Thyroid gland (tissue), 4 donors: ENCODE measurements around the gene NELL2. TPM values are rescaled to one million over a fixed set of nuclear protein-coding genes. Genes with fewer than 3 reads are reported as not detected.
A peak's percentile ranks its signal among the peaks of the same experiment; 100 is the strongest.
"Not testable (repeated sequence)": the region's sequence is repeated elsewhere in the genome, so short reads cannot be mapped to it uniquely, and the experiment has no call there.

ENCODE experiments used
- DNase-seq, 2 donors: peaks; one replicate each; pipeline ENCODE4 v3.0.0-alpha.2; 2019
- H3K27ac ChIP-seq, 3 donors: fragments of 200-600 bp; sonication (generic); 1 replicate in 2 of 3; 2 replicates in 1 of 3; pipeline ENCODE4 v1.5.1; 2016 to 2019; ENCODE audit warnings: mild to moderate bottlenecking in 1 of 3, moderate library complexity in 1 of 3
- H3K27me3 ChIP-seq: fragments of 200-600 bp; sonication (generic); one replicate; pipeline ENCODE4 v1.5.1; 2019
- H3K36me3 ChIP-seq, 2 donors: fragments of 200-600 bp; sonication (generic); one replicate each; pipeline ENCODE4 v1.5.1; 2016 to 2019
- H3K4me1 ChIP-seq, 2 donors: fragments of 200-600 bp; sonication (generic); one replicate each; pipeline ENCODE4 v1.5.1; 2017 to 2019
- H3K4me3 ChIP-seq, 3 donors: fragments of 200-600 bp; sonication (generic); replicated peaks in 1 of 3; 1 replicate in 2 of 3; 2 replicates in 1 of 3; pipeline ENCODE4 v1.5.1; 2016; ENCODE audit warnings: mild to moderate bottlenecking in 1 of 3
- H3K9me3 ChIP-seq: fragments of 200-600 bp; sonication (generic); one replicate; pipeline ENCODE4 v1.5.1; 2017
- CTCF ChIP-seq, 6 experiments: fragments of 200-600 bp in 3 of 6; fragments of 450-650 bp in 3 of 6; sonication (generic) in 3 of 6; IDR thresholded peaks; one replicate each; pipeline ENCODE4 v1.5.1; 2016 to 2019; ENCODE audit warnings: antibody characterized with exemption in 6 of 6, mild to moderate bottlenecking in 2 of 6, inconsistent platforms in 1 of 6, moderate library complexity in 1 of 6
- POLR2A ChIP-seq, 2 donors: fragments of 450-650 bp; IDR thresholded peaks; one replicate each; pipeline ENCODE4 v1.6.1; 2017; ENCODE audit warnings: antibody characterized with exemption in 2 of 2, mild to moderate bottlenecking in 2 of 2, moderate library complexity in 1 of 2
- WGBS, 2 donors: methylation state at CpG; one replicate each; pipeline ENCODE4 v1.1.5; 2017; 5-methylcytosine and 5-hydroxymethylcytosine counted together
- intact Hi-C: fragments of 100-400 bp; cut with DNase I; formaldehyde crosslinking; loops from one replicate; pipeline ENCODE4 v1.15.1; 2023
- total RNA-seq, 4 donors: library from RNA; depleted of rRNA; stranded (reverse); fragments of >200 nt; gene quantifications; one replicate each; pipeline ENCODE4 v1.2.3, GENCODE V29; 2016

NELL2 gene
- total RNA-seq, 4 donors from 2014 or later, result 22.2 to 32.0 (median 26.5) TPM

- Histone ChIP-seq H3K27ac (no peak overlapping the region), H3K9me3 (no peaks in the 10 kb centered on the region), H3K27me3 (no peaks in the 10 kb centered on the region), H3K4me1 (no peaks in the 10 kb centered on the region), H3K36me3 (no peaks in the 10 kb centered on the region), H3K4me3 (no peak overlapping the region)
- intact Hi-C loops, result no loop called here
- DNase-seq, result no peak
- no peak for TF ChIP-seq POLR2A (IDR thresholded peaks at IDR 0.05)
- TF ChIP-seq CTCF (IDR thresholded peaks at IDR 0.05), result no peak
These were observed 179.6 kb downstream of the NELL2 start for GRCh38 chr12:44696542-44696941.

- no peak for TF ChIP-seq POLR2A (IDR thresholded peaks at IDR 0.05)
- TF ChIP-seq CTCF (IDR thresholded peaks at IDR 0.05), result no peak
- no peaks in the 10 kb centered on the region for H3K27me3 ChIP-seq
- no peak overlapping the region for H3K27ac ChIP-seq
- H3K4me1 ChIP-seq, result no peaks in the 10 kb centered on the region
- no peaks in the 10 kb centered on the region for H3K9me3 ChIP-seq
- WGBS, 2 donors, result 80 to 85% methylated on average over 4 of the region's 4 CpGs
- no peaks in the 10 kb centered on the region for H3K36me3 ChIP-seq
- intact Hi-C loops, result no loop called here
- H3K4me3 ChIP-seq, result no peak overlapping the region
- DNase-seq, result no peak
These were observed 182.1 kb downstream of the NELL2 start for GRCh38 chr12:44694017-44694416.

GRCh38 chr12:44689587-44689986, 186.5 kb downstream of the NELL2 start:
- Histone ChIP-seq H3K9me3 (no peaks in the 10 kb centered on the region), H3K27ac (no peak overlapping the region), H3K36me3 (no peaks in the 10 kb centered on the region), H3K4me3 (no peak overlapping the region), H3K27me3 (no peaks in the 10 kb centered on the region), H3K4me1 (no peaks in the 10 kb centered on the region)
- intact Hi-C loops, result no loop called here
- peak; percentile 14 to 33 for DNase-seq
- WGBS, 2 donors, result 90 to 91% methylated on average over 3 of the region's 3 CpGs
- TF ChIP-seq CTCF (IDR thresholded peaks at IDR 0.05), result peak in 4 of 6 experiments; percentile 31 to 57 (median 40)
- TF ChIP-seq POLR2A (IDR thresholded peaks at IDR 0.05), result no peak

- intact Hi-C loops, H3K27me3 ChIP-seq, H3K36me3 ChIP-seq, H3K4me3 ChIP-seq, H3K27ac ChIP-seq, H3K9me3 ChIP-seq, H3K4me1 ChIP-seq, DNase-seq: not testable (repeated sequence)
- 95 to 96% methylated on average over 22 of the region's 22 CpGs for WGBS, 2 donors
These were observed 189.2 kb downstream of the NELL2 start for GRCh38 chr12:44686821-44687432.

GRCh38 chr12:44677724-44678123, 198.4 kb downstream of the NELL2 start:
- Histone ChIP-seq H3K27me3 (no peaks in the 10 kb centered on the region), H3K27ac (no peak overlapping the region), H3K9me3 (no peaks in the 10 kb centered on the region), H3K36me3 (no peaks in the 10 kb centered on the region), H3K4me1 (no peaks in the 10 kb centered on the region), H3K4me3 (no peak overlapping the region)
- intact Hi-C loops, result no loop called here
- DNase-seq, result no peak
- TF ChIP-seq POLR2A (IDR thresholded peaks at IDR 0.05) (no peak), CTCF (IDR thresholded peaks at IDR 0.05) (no peak)

- no peaks in the 10 kb centered on the region for H3K9me3 ChIP-seq
- TF ChIP-seq CTCF (IDR thresholded peaks at IDR 0.05), result no peak
- TF ChIP-seq POLR2A (IDR thresholded peaks at IDR 0.05), result no peak
- intact Hi-C loops, result no loop called here
These were observed 201.2 kb downstream of the NELL2 start for GRCh38 chr12:44674875-44675274.

More at GRCh38 chr12:44674875-44675274, 201.2 kb downstream of the NELL2 start:
- H3K36me3 ChIP-seq, result no peaks in the 10 kb centered on the region
- H3K4me3 ChIP-seq, result no peak overlapping the region
- H3K4me1 ChIP-seq, result no peaks in the 10 kb centered on the region
- 17 to 21% methylated on average over 1 of the region's 1 CpG for WGBS, 2 donors
- no peak overlapping the region for H3K27ac ChIP-seq
- no peaks in the 10 kb centered on the region for H3K27me3 ChIP-seq
- DNase-seq, result no peak
